GM12878 (cell line): ENCODE measurements around the gene LFNG. TPM values are rescaled to one million over a fixed set of nuclear protein-coding genes. Genes with fewer than 3 reads are reported as not detected.

ENCODE experiments used
- ATAC-seq: fragments of 200-7000 bp; cut with Tn5 transposase; 3 replicates; pipeline ENCODE4 v1.9.1; 2020; ENCODE audit warnings: mild to moderate bottlenecking, moderate library complexity
- BruUV-seq: library from RNA; stranded (reverse); fragments of 400-500 nt; replicated peaks from 2 replicates; lab custom pipeline; 2021; lab: Mats Ljungman, UMichigan
- CTCF ChIA-PET: fragments of 300-600 bp; sonication (Branson Sonifier 250); formaldehyde crosslinking; extraction: SDS; loops from one replicate; lab custom pipeline; 2021; ENCODE audit warnings: inconsistent platforms; lab: Yijun Ruan, JAX
- POLR2A ChIA-PET: fragments of 350-600 bp; formaldehyde crosslinking; extraction: SDS; loops from one replicate; lab custom pipeline; 2021; ENCODE audit warnings: inconsistent platforms; lab: Charles Lee
- RAD21 ChIA-PET: fragments of 300-600 bp; sonication (Branson Sonifier 250); formaldehyde crosslinking; loops from one replicate; lab custom pipeline; 2023; ENCODE audit warnings: antibody characterized with exemption; ENCODE audit not compliant: unreplicated experiment; lab: Charles Lee
- SMC1A ChIA-PET: fragments of 300-600 bp; sonication (Branson Sonifier 250); formaldehyde crosslinking; loops from one replicate; lab custom pipeline; 2023; ENCODE audit not compliant: unreplicated experiment, uncharacterized antibody; lab: Charles Lee
- DNase-seq: peaks from one replicate; pipeline ENCODE4 v3.0.0-alpha.2; 2011; ENCODE audit warnings: low read depth, low spot score
- FAIRE-seq: peaks from 3 replicates; lab custom pipeline; 2011; peaks lifted over from hg19 to GRCh38; lab: Jason Lieb, UNC
- H2AFZ ChIP-seq: 2 replicates; pipeline ENCODE4 v1.6.0; 2011; ENCODE audit warnings: low read depth, low read length, control low read depth; ENCODE audit not compliant: control insufficient read depth
- H3K27ac ChIP-seq: 2 replicates; pipeline ENCODE4 v1.5.1; 2011; ENCODE audit warnings: control low read depth; ENCODE audit not compliant: control insufficient read depth, insufficient read depth
- H3K27me3 ChIP-seq, 2 experiments: replicated peaks in 1 of 2; 2 replicates each; pipeline versions ENCODE4 v1.6.0 to v1.6.1; 2011; ENCODE audit warnings: low read length in 1 of 2; ENCODE audit not compliant: control insufficient read depth in 2 of 2, insufficient read depth in 2 of 2
- H3K36me3 ChIP-seq, 2 experiments: 2 replicates each; pipeline ENCODE4 v1.5.1; 2011; ENCODE audit warnings: low read length in 1 of 2; ENCODE audit not compliant: control insufficient read depth in 2 of 2, insufficient read depth in 2 of 2
- H3K4me1 ChIP-seq: 2 replicates; pipeline ENCODE4 v1.6.1; 2011; ENCODE audit warnings: mild to moderate bottlenecking, low read length, moderate library complexity, mixed read lengths; ENCODE audit not compliant: control insufficient read depth, insufficient read depth
- H3K4me2 ChIP-seq: 2 replicates; pipeline ENCODE4 v1.6.0; 2011; ENCODE audit warnings: control low read depth; ENCODE audit not compliant: control insufficient read depth, insufficient read depth
- H3K4me3 ChIP-seq: fragments of 200-600 bp; sonication (generic); 2 replicates; pipeline ENCODE4 v1.5.1; 2016
- H3K79me2 ChIP-seq: 2 replicates; pipeline ENCODE4 v1.6.0; 2011; ENCODE audit warnings: low read length; ENCODE audit not compliant: control insufficient read depth, insufficient read depth
- H3K9ac ChIP-seq: 2 replicates; pipeline ENCODE4 v1.8.0; 2011; ENCODE audit warnings: low read length, control low read depth, mixed read lengths; ENCODE audit not compliant: control insufficient read depth, insufficient read depth
- H3K9me3 ChIP-seq: replicated peaks from 3 replicates; pipeline ENCODE4 v1.5.1; 2011; ENCODE audit warnings: mild to moderate bottlenecking, low read length; ENCODE audit not compliant: control insufficient read depth, insufficient read depth
- H4K20me1 ChIP-seq: 2 replicates; pipeline ENCODE4 v1.6.0; 2011; ENCODE audit not compliant: control insufficient read depth, insufficient read depth
- BMI1 ChIP-seq: fragments of 450-650 bp; IDR thresholded peaks from 2 replicates; pipeline ENCODE4 v1.6.1; 2016; ENCODE audit warnings: mild to moderate bottlenecking, moderate library complexity, borderline replicate concordance
- CREM ChIP-seq: IDR thresholded peaks from 2 replicates; pipeline ENCODE4 v1.6.1; 2014; ENCODE audit warnings: antibody characterized with exemption, low read depth
- IKZF1 ChIP-seq: fragments of 450-650 bp; conservative IDR thresholded peaks from 2 replicates; pipeline ENCODE4 v1.6.1; 2017; ENCODE audit warnings: antibody characterized with exemption, mild to moderate bottlenecking
- JUND ChIP-seq: IDR thresholded peaks from 2 replicates; pipeline ENCODE4 v1.6.1; 2012; ENCODE audit warnings: low read depth, mild to moderate bottlenecking, low read length, improper control_type of control experiment, moderate library complexity
- MXI1 ChIP-seq: fragments of 150-350 bp; IDR thresholded peaks from 2 replicates; pipeline ENCODE4 v1.6.1; 2011; ENCODE audit warnings: low read depth, mild to moderate bottlenecking, inconsistent platforms, low read length, improper control_type of control experiment
- PAX5 ChIP-seq: IDR thresholded peaks from 2 replicates; pipeline ENCODE4 v1.6.1; 2011; ENCODE audit warnings: low read depth, low read length, borderline replicate concordance
- POLR2A ChIP-seq: IDR thresholded peaks from 2 replicates; pipeline ENCODE4 v1.6.1; 2011; ENCODE audit warnings: low read depth, mild to moderate bottlenecking, low read length
- RELA ChIP-seq: fragments of 450-650 bp; IDR thresholded peaks from 2 replicates; pipeline ENCODE4 v1.8.0; 2014; ENCODE audit warnings: borderline replicate concordance; ENCODE audit not compliant: partially characterized antibody
- RFX5 ChIP-seq: IDR thresholded peaks from 2 replicates; pipeline ENCODE4 v1.6.1; 2011; ENCODE audit warnings: low read depth, low read length, improper control_type of control experiment
- RUNX3 ChIP-seq: IDR thresholded peaks from 2 replicates; pipeline ENCODE4 v1.6.1; 2012; ENCODE audit warnings: low read length, inconsistent platforms
- SIN3A ChIP-seq: IDR thresholded peaks from 2 replicates; pipeline ENCODE4 v1.6.1; 2012; ENCODE audit warnings: low read depth, low read length, improper control_type of control experiment
- SMARCA5 ChIP-seq: fragments of 450-650 bp; IDR thresholded peaks from 2 replicates; pipeline ENCODE4 v1.6.1; 2017; ENCODE audit warnings: mild to moderate bottlenecking
- SP1 ChIP-seq: IDR thresholded peaks from one replicate; pipeline ENCODE4 v1.6.1; 2011; ENCODE audit warnings: low read depth, low read length
- SPI1 ChIP-seq: IDR thresholded peaks from 2 replicates; pipeline ENCODE4 v1.6.1; 2011; ENCODE audit warnings: low read depth, mild to moderate bottlenecking, low read length, moderate library complexity, borderline replicate concordance; ENCODE audit not compliant: insufficient read depth
- SRF ChIP-seq, 2 experiments: IDR thresholded peaks; 2 replicates each; pipeline ENCODE4 v1.6.1; 2011; ENCODE audit warnings: low read depth in 2 of 2, low read length in 2 of 2, mild to moderate bottlenecking in 1 of 2, moderate library complexity in 1 of 2
- TBL1XR1 ChIP-seq: IDR thresholded peaks from 2 replicates; pipeline ENCODE4 v1.6.1; 2012; ENCODE audit warnings: low read depth, low read length, improper control_type of control experiment
- WGBS: methylation state at CpG from one replicate; pipeline ENCODE4 v1.1.6; 2016; ENCODE audit warnings: low lambda C conversion rate; ENCODE audit not compliant: insufficient replicate concordance, insufficient coverage; ENCODE audit errors: missing lambda C conversion rate; 5-methylcytosine and 5-hydroxymethylcytosine counted together
- in situ Hi-C: fragments of 300-500 bp; cut with MboI; formaldehyde crosslinking; loops from 9 replicates; pipeline ENCODE4 v1.14.3; 2018; ENCODE audit warnings: mixed read lengths
- intact Hi-C: fragments of 100-400 bp; cut with micrococcal nuclease; formaldehyde crosslinking; loops from one replicate; pipeline ENCODE4 v1.14.2; 2022; ENCODE audit not compliant: unreplicated experiment
- polyA plus RNA-seq, 11 experiments: library from polyadenylated mRNA; depleted of rRNA in 4 of 11; unstranded in 6 of 11; stranded (reverse) in 5 of 11; fragments of >200 nt; fragmentation: Nextera tagmentation in 4 of 11; fragmentation: Illumina TruSeq in 1 of 11; extraction: Ambion mirVana in 4 of 11; extraction: Trizol in 1 of 11; gene quantifications; 1 replicate in 1 of 11; 2 replicates in 10 of 11; pipeline versions ENCODE4 v1.2.1 to v1.2.3, GENCODE V29; 2011 to 2016; ENCODE audit warnings: inconsistent platforms in 2 of 11, missing spikeins in 2 of 11, low read depth in 1 of 11
- total RNA-seq, 4 experiments: library from RNA; depleted of rRNA in 3 of 4; stranded (reverse); fragments of >200 nt in 3 of 4; fragmentation: Illumina TruSeq in 1 of 4; extraction: Trizol in 1 of 4; gene quantifications; 2 replicates each; pipeline versions ENCODE4 v1.2.1 to v1.2.3, GENCODE V29; 2013 to 2021
- TF ChIP-seq, protein P1 (sequence below): fragments of 450-650 bp; IDR thresholded peaks from 2 replicates; pipeline ENCODE4 v1.6.1; 2014; ENCODE audit warnings: mild to moderate bottlenecking
- TF ChIP-seq, protein P2 (sequence below): fragments of 450-650 bp; formaldehyde crosslinking; IDR thresholded peaks from 2 replicates; pipeline ENCODE4 v1.4.0; 2020; ENCODE audit warnings: mild to moderate bottlenecking, moderate library complexity
- TF ChIP-seq, protein P3 (sequence below): fragments of 450-650 bp; IDR thresholded peaks from 2 replicates; pipeline ENCODE4 v1.6.1; 2018; ENCODE audit warnings: borderline replicate concordance, mild to moderate bottlenecking; ENCODE audit not compliant: partially characterized antibody

The LFNG gene
- total and polyA plus RNA-seq, 10 of the 15 experiments (the other 5 are each of a cell fraction or from before 2014, with no cell fraction given): 0.09 to 0.68 (median 0.33) TPM; not detected in 2

DNA sequence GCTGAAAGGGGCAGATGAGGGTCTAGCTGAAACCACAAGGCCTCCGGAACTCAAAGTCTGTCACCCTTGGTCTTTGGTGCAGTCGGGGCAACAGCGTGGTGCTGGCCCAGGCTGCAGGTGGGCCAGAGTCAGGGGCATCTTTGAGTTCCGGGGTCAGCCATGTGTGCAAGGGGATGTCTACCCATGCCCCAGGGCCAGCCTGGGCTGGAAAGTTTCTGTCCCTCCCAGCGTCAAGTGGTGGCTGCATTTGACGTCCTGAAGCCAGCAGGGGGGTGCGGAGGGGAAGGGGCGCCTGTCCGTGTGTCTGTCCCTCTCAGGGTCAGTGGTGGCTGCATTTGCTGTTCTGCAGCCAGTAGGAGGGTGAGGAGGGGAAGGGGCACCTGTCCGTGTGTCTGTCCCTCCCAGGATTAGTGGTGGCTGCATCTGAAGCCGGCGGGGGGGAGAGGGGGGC, 35.1 kb downstream of the LFNG start:
- H3K27ac ChIP-seq: peak overlapping the region; percentile 99
- H3K9me3 ChIP-seq: no peaks in the 10 kb centered on the region
- peak overlapping the region; percentile 94 for H3K4me2 ChIP-seq
- ChIA-PET SMC1A (interaction anchor here (0.7 kb wide), 1 partner anchor 32 kb away, joined by 3 read pairs; no protein-coding TSS in a partner anchor), RAD21 (no interaction called here), CTCF (no interaction called here), POLR2A (interaction anchor here (0.7 kb wide), 1 partner anchor 24 kb away, joined by 3 read pairs; no protein-coding TSS in a partner anchor)
- H3K4me3 ChIP-seq: peak overlapping the region; percentile 96
- in situ Hi-C loops (no loop called here), intact Hi-C loops (no loop called here)
- H3K4me1 ChIP-seq: peaks cover 11% of the 10 kb centered on the region
- no peak for DNase-seq
- H3K27me3 ChIP-seq: no peaks in the 10 kb centered on the region
- no peaks in the 10 kb centered on the region; a peak in 1 of 4 replicates for H3K36me3 ChIP-seq
- H3K9ac ChIP-seq: peak overlapping the region; percentile 98
- FAIRE-seq: no peak
- no peak overlapping the region for H2AFZ ChIP-seq
- no TSS peak for BruUV-seq
- 1% methylated on average over 9 of the region's 12 CpGs for WGBS
- no peaks in the 10 kb centered on the region for H4K20me1 ChIP-seq
- H3K79me2 ChIP-seq: peaks cover 22% of the 10 kb centered on the region
- ATAC-seq: peak; percentile 11
- TF ChIP-seq RELA: peak; percentile 21
- TF ChIP-seq SRF (IDR thresholded peaks at IDR 0.05; ENCODE audit: low read depth in 2 of 2, low read length in 2 of 2): no peak
- TF ChIP-seq IKZF1: no peak
- no peak for TF ChIP-seq PAX5
- no peak for TF ChIP-seq SPI1
- TF ChIP-seq SMARCA5: no peak
- TF ChIP-seq, protein P1, sequence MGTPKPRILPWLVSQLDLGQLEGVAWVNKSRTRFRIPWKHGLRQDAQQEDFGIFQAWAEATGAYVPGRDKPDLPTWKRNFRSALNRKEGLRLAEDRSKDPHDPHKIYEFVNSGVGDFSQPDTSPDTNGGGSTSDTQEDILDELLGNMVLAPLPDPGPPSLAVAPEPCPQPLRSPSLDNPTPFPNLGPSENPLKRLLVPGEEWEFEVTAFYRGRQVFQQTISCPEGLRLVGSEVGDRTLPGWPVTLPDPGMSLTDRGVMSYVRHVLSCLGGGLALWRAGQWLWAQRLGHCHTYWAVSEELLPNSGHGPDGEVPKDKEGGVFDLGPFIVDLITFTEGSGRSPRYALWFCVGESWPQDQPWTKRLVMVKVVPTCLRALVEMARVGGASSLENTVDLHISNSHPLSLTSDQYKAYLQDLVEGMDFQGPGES: no peak
- TF ChIP-seq RUNX3: no peak
- TF ChIP-seq, protein P2, sequence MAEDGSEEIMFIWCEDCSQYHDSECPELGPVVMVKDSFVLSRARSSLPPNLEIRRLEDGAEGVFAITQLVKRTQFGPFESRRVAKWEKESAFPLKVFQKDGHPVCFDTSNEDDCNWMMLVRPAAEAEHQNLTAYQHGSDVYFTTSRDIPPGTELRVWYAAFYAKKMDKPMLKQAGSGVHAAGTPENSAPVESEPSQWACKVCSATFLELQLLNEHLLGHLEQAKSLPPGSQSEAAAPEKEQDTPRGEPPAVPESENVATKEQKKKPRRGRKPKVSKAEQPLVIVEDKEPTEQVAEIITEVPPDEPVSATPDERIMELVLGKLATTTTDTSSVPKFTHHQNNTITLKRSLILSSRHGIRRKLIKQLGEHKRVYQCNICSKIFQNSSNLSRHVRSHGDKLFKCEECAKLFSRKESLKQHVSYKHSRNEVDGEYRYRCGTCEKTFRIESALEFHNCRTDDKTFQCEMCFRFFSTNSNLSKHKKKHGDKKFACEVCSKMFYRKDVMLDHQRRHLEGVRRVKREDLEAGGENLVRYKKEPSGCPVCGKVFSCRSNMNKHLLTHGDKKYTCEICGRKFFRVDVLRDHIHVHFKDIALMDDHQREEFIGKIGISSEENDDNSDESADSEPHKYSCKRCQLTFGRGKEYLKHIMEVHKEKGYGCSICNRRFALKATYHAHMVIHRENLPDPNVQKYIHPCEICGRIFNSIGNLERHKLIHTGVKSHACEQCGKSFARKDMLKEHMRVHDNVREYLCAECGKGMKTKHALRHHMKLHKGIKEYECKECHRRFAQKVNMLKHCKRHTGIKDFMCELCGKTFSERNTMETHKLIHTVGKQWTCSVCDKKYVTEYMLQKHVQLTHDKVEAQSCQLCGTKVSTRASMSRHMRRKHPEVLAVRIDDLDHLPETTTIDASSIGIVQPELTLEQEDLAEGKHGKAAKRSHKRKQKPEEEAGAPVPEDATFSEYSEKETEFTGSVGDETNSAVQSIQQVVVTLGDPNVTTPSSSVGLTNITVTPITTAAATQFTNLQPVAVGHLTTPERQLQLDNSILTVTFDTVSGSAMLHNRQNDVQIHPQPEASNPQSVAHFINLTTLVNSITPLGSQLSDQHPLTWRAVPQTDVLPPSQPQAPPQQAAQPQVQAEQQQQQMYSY (CRISPR knock-in tag): no peak
- no peak for TF ChIP-seq CREM
- TF ChIP-seq JUND: no peak
- no peak; the same call in 1 of the 2 replicates for TF ChIP-seq SIN3A
- TF ChIP-seq, protein P3, sequence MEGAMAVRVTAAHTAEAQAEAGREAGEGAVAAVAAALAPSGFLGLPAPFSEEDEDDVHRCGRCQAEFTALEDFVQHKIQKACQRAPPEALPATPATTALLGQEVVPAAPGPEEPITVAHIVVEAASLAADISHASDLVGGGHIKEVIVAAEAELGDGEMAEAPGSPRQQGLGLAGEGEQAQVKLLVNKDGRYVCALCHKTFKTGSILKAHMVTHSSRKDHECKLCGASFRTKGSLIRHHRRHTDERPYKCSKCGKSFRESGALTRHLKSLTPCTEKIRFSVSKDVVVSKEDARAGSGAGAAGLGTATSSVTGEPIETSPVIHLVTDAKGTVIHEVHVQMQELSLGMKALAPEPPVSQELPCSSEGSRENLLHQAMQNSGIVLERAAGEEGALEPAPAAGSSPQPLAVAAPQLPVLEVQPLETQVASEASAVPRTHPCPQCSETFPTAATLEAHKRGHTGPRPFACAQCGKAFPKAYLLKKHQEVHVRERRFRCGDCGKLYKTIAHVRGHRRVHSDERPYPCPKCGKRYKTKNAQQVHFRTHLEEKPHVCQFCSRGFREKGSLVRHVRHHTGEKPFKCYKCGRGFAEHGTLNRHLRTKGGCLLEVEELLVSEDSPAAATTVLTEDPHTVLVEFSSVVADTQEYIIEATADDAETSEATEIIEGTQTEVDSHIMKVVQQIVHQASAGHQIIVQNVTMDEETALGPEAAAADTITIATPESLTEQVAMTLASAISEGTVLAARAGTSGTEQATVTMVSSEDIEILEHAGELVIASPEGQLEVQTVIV: no peak
- no peak for TF ChIP-seq TBL1XR1
- no peak for TF ChIP-seq POLR2A
- no peak for TF ChIP-seq RFX5
- no peak for TF ChIP-seq SP1
- 0 out of 2 replicates have a peak, but pooled peaks have one; percentile 16 for TF ChIP-seq MXI1
- TF ChIP-seq BMI1: no peak
